OCI-LY7 (cell line): ENCODE data around the gene CABLES1. TPM values are rescaled to one million over a fixed set of nuclear protein-coding genes. Genes with fewer than 3 reads are reported as not detected.

Source experiments
- BruUV-seq: library from RNA; stranded (reverse); fragments of 400-500 nt; replicated peaks from 2 replicates; lab custom pipeline; 2021; lab: Mats Ljungman, UMichigan
- CTCF ChIA-PET: fragments of 300-600 bp; sonication (Branson Sonifier 250); formaldehyde crosslinking; loops from one replicate; lab custom pipeline; 2022; ENCODE audit warnings: antibody characterized with exemption; ENCODE audit not compliant: unreplicated experiment; lab: Charles Lee
- POLR2A ChIA-PET: fragments of 300-600 bp; sonication (Branson Sonifier 250); formaldehyde crosslinking; loops from one replicate; lab custom pipeline; 2022; ENCODE audit warnings: antibody characterized with exemption; lab: Charles Lee
- DNase-seq: peaks from one replicate; pipeline ENCODE4 v3.0.0-alpha.2; 2015; ENCODE audit warnings: low spot score
- H2AFZ ChIP-seq: fragments of 200-600 bp; sonication (generic), shearing (Covaris generic); 2 replicates; pipeline ENCODE4 v1.6.1; 2014; ENCODE audit warnings: mild to moderate bottlenecking, antibody characterized with exemption, low read length, moderate library complexity
- H3K27ac ChIP-seq: fragments of 200-600 bp; sonication (generic); 2 replicates; pipeline ENCODE4 v1.5.1; 2014; ENCODE audit warnings: mixed run types, low read depth, mild to moderate bottlenecking, moderate library complexity, low read length, inconsistent platforms; ENCODE audit not compliant: poor library complexity, severe bottlenecking
- H3K36me3 ChIP-seq: fragments of 200-600 bp; sonication (generic); 2 replicates; pipeline ENCODE4 v1.6.1; 2014; ENCODE audit warnings: mild to moderate bottlenecking, antibody characterized with exemption, low read length, moderate library complexity, mixed read lengths; ENCODE audit not compliant: insufficient read depth
- H3K4me1 ChIP-seq: fragments of 200-600 bp; sonication (generic); 2 replicates; pipeline ENCODE4 v1.5.1; 2014; ENCODE audit warnings: mild to moderate bottlenecking, low read length; ENCODE audit not compliant: insufficient read depth, poor library complexity, severe bottlenecking
- H3K4me2 ChIP-seq: fragments of 200-600 bp; sonication (generic); 2 replicates; pipeline ENCODE4 v1.6.1; 2014; ENCODE audit warnings: mild to moderate bottlenecking, low read length
- H3K4me3 ChIP-seq: fragments of 200-600 bp; sonication (generic); 2 replicates; pipeline ENCODE4 v1.5.1; 2014; ENCODE audit warnings: mild to moderate bottlenecking, low read depth, low read length; ENCODE audit not compliant: poor library complexity, severe bottlenecking
- H3K79me2 ChIP-seq: fragments of 200-600 bp; sonication (generic); 2 replicates; pipeline ENCODE4 v1.6.1; 2016; ENCODE audit warnings: low read depth, mild to moderate bottlenecking, low read length, moderate library complexity, mixed read lengths; ENCODE audit not compliant: insufficient read depth
- H3K9me2 ChIP-seq: fragments of 200-600 bp; sonication (generic); 2 replicates; pipeline ENCODE4 v1.6.1; 2016; ENCODE audit warnings: mild to moderate bottlenecking, low read length, mixed read lengths; ENCODE audit not compliant: insufficient read depth
- H3K9me3 ChIP-seq: fragments of 200-600 bp; sonication (generic); 2 replicates; pipeline ENCODE4 v1.6.1; 2014; ENCODE audit warnings: mild to moderate bottlenecking, mixed run types, low read length, mixed read lengths
- H4K20me1 ChIP-seq: fragments of 200-600 bp; sonication (generic); 2 replicates; pipeline ENCODE4 v1.6.1; 2014; ENCODE audit warnings: mild to moderate bottlenecking, antibody characterized with exemption, low read length, moderate library complexity, mixed read lengths; ENCODE audit not compliant: insufficient read depth
- EZH2phosphoT487 ChIP-seq: fragments of 200-600 bp; sonication (generic); IDR thresholded peaks from 2 replicates; pipeline ENCODE4 v1.6.1; 2018; ENCODE audit warnings: low read depth, borderline replicate concordance, mild to moderate bottlenecking, mixed run types, antibody characterized with exemption, low read length, moderate library complexity, mixed read lengths
- intact Hi-C: fragments of 100-400 bp; cut with micrococcal nuclease; formaldehyde crosslinking; loops from one replicate; pipeline ENCODE4 v1.10.0; 2022; ENCODE audit not compliant: unreplicated experiment
- total RNA-seq, 2 experiments: library from RNA; depleted of rRNA in 1 of 2; stranded (reverse); fragments of >200 nt in 1 of 2; shearing (Covaris generic) in 1 of 2; gene quantifications; 2 replicates each; pipeline ENCODE4 v1.2.3, GENCODE V29; 2014 to 2022
- TF ChIP-seq, protein P1 (sequence below): fragments of 200-600 bp; sonication (generic); conservative IDR thresholded peaks from 2 replicates; pipeline ENCODE4 v1.5.1; 2014; ENCODE audit warnings: mild to moderate bottlenecking, antibody characterized with exemption, low read length, moderate library complexity, mixed read lengths

The CABLES1 gene
- total RNA-seq, 2 experiments from 2014 or later: 20.6 to 28.7 TPM

DNA sequence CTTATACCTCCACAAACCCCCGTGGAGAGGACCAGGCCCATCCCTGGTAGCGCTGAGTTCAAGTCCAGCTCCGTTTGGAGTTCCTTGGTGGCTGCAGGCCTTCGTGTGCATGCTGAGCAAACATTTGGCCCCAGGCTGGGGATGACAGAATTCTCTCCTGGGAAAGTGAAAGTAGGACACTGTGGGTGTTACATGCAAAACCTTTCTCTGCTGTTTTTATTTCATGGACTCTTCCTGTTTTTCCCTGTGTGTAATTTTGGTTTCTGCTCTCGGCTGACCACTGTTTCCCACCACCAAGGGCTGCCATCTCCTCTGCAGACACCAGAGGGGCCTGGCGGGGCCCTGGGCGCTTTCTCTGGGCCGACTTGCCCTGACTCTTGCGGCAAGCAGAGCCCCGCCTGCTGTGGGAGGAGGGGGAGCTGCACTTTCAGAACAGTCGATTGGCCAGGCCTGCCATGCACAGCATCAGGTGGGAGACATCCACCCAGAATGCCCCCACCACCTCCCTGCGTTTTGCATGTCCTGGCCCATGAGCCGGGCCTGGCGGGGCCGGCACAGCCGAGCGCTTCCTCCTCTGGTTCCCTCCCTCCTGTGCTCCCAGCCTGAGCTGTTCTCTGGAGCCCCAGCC lies 102.4 kb downstream of the CABLES1 start:
- ChIA-PET CTCF (interaction anchor here (0.6 to 1.3 kb wide), 2 partner anchors 10 to 104 kb away, joined by 3 to 5 read pairs; no protein-coding TSS in a partner anchor), POLR2A (interaction anchor here (0.6 to 9.3 kb wide), 4 partner anchors 11 to 224 kb away, joined by 3 to 163 read pairs (median 4); no protein-coding TSS in a partner anchor)
- Histone ChIP-seq H3K4me2 (peak overlapping the region; percentile 64), H3K79me2 (no peaks in the 10 kb centered on the region; the same call in 1 of the 2 replicates), H4K20me1 (no peaks in the 10 kb centered on the region), H3K36me3 (peaks cover 43% of the 10 kb centered on the region), H3K4me1 (peaks cover 80% of the 10 kb centered on the region), H3K4me3 (peak overlapping the region; percentile 43), H3K9me3 (no peaks in the 10 kb centered on the region), H3K9me2 (no peaks in the 10 kb centered on the region), H2AFZ (no peak overlapping the region), H3K27ac (peak overlapping the region; percentile 95)
- intact Hi-C loops: no loop called here
- peak; percentile 93 for DNase-seq
- no TSS peak for BruUV-seq
- TF ChIP-seq EZH2phosphoT487: no peak
- TF ChIP-seq, protein P1, sequence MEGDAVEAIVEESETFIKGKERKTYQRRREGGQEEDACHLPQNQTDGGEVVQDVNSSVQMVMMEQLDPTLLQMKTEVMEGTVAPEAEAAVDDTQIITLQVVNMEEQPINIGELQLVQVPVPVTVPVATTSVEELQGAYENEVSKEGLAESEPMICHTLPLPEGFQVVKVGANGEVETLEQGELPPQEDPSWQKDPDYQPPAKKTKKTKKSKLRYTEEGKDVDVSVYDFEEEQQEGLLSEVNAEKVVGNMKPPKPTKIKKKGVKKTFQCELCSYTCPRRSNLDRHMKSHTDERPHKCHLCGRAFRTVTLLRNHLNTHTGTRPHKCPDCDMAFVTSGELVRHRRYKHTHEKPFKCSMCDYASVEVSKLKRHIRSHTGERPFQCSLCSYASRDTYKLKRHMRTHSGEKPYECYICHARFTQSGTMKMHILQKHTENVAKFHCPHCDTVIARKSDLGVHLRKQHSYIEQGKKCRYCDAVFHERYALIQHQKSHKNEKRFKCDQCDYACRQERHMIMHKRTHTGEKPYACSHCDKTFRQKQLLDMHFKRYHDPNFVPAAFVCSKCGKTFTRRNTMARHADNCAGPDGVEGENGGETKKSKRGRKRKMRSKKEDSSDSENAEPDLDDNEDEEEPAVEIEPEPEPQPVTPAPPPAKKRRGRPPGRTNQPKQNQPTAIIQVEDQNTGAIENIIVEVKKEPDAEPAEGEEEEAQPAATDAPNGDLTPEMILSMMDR: peak; percentile 65

DNA sequence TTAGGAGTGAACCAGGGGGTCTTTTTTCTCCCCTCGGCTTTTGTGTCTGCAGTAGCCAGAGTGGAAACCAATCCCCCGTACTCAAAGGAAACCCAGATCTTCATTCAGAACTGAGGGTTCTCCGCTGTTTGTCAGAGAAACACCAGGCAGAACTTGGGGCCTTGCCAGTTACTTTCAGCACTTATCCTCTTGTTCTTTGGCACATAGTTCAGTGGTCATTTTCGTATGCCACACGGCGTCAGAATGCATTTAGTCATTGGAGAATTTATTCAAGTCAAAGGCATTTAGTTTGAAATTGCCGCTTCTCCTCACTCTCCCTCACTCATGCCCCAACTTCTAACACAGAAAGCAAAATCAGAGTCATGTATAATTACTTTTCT lies 102.9 kb downstream of the CABLES1 start:
- H3K4me2 ChIP-seq: peak overlapping the region; percentile 64

DNA sequence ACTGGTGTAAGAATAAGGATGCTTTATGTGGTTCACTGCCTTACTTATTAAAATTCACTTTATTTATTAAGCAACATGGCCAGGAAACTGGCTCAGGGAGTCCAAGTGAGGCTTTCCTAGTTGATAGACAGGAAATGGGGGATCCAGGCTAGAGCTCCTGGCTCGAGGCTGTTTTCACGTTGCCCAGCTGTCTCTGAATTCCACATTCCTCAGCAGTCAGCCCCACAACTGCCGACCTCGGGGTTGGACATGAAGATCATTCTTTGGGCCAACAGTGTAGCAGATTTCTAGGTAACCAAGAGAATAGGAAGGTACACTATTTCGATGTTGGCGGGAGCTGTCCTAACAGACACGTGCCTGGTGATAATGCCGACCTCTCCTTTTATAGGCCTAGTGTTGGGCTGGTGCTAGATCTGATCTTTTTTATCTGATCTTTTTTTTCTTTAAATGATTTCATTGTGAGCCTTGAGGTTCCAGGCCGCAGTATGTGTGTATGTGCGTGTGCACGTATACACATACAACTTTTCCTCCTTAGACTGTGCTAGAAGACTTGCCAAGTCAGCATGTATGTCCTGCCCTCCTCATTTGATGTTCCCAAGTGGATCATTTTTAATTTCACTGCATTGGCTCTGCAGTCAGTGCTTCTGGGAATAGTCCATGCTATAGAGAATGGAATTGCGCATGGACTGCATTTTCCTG lies 103.5 kb downstream of the CABLES1 start:
- no peaks in the 10 kb centered on the region for H3K9me2 ChIP-seq
- peak overlapping the region; percentile 95 for H3K27ac ChIP-seq
- BruUV-seq: no TSS peak
- ChIA-PET CTCF (interaction anchor here (1.0 kb wide), 1 partner anchor 11 kb away, joined by 4 read pairs; no protein-coding TSS in a partner anchor), POLR2A (interaction anchor here (0.8 to 9.3 kb wide), 3 partner anchors 12 to 106 kb away, joined by 3 to 163 read pairs (median 4); no protein-coding TSS in a partner anchor)
- no peak overlapping the region for H2AFZ ChIP-seq
- DNase-seq: no peak
- TF ChIP-seq, protein P1: no peak
- TF ChIP-seq EZH2phosphoT487: no peak
- peaks cover 32% of the 10 kb centered on the region; the same call in 1 of the 2 replicates for H3K36me3 ChIP-seq
- no peaks in the 10 kb centered on the region for H4K20me1 ChIP-seq
- H3K4me1 ChIP-seq: peaks cover 85% of the 10 kb centered on the region
- H3K9me3 ChIP-seq: no peaks in the 10 kb centered on the region
- H3K79me2 ChIP-seq: no peaks in the 10 kb centered on the region; the same call in 1 of the 2 replicates
- H3K4me3 ChIP-seq: peak overlapping the region; percentile 25
- intact Hi-C loops: no loop called here
- peak overlapping the region; percentile 64 for H3K4me2 ChIP-seq

More for the DNA sequence above, 102.9 kb downstream of the CABLES1 start:
- BruUV-seq: TSS peak; percentile 51
- intact Hi-C loops: no loop called here
- H3K9me2 ChIP-seq: no peaks in the 10 kb centered on the region
- no peaks in the 10 kb centered on the region; the same call in 1 of the 2 replicates for H3K79me2 ChIP-seq
- H3K4me3 ChIP-seq: peak overlapping the region; percentile 43
- ChIA-PET POLR2A (interaction anchor here (0.8 to 9.3 kb wide), 4 partner anchors 11 to 100 kb away, joined by 3 to 163 read pairs (median 4); no protein-coding TSS in a partner anchor), CTCF (interaction anchor here (0.6 kb wide), 1 partner anchor 104 kb away, joined by 3 read pairs; no protein-coding TSS in a partner anchor)
- no peaks in the 10 kb centered on the region for H4K20me1 ChIP-seq
- DNase-seq: no peak
- H2AFZ ChIP-seq: no peak overlapping the region
- H3K36me3 ChIP-seq: peaks cover 38% of the 10 kb centered on the region
- no peaks in the 10 kb centered on the region for H3K9me3 ChIP-seq
- peak overlapping the region; percentile 95 for H3K27ac ChIP-seq
- no peak for TF ChIP-seq EZH2phosphoT487
- H3K4me1 ChIP-seq: peaks cover 81% of the 10 kb centered on the region
